ENCODE results near the gene LENG9. TPM values are rescaled to one million over a fixed set of nuclear protein-coding genes. Genes with fewer than 3 reads are reported as not detected.
"Not testable (repeated sequence)": the region's sequence is repeated elsewhere in the genome, so short reads cannot be mapped to it uniquely, and the experiment has no call there.

The LENG9 gene
- total RNA-seq, 2 donors from 2014 or later: 4.4 to 6.0 TPM

- Mint-ChIP-seq H3K4me1 (peaks cover 17% of the 10 kb centered on the region), H3K27me3 (peaks cover 31% of the 10 kb centered on the region)
- H3K27ac Mint-ChIP-seq; H3K4me3 Mint-ChIP-seq; DNase-seq; H3K9me3 ChIP-seq (ENCODE audit: control insufficient read depth, low read length, poor library complexity, severe bottlenecking); H3K36me3 Mint-ChIP-seq (ENCODE audit: low read depth); ATAC-seq: not testable (repeated sequence)
Observed at GRCh38 chr19:54493056-54493455, 29.5 kb upstream of the LENG9 start.

GRCh38 chr19:54492568-54492967, 29.0 kb upstream of the LENG9 start:
- no peak for ATAC-seq
- no peaks in the 10 kb centered on the region for H3K9me3 ChIP-seq (ENCODE audit: control insufficient read depth, low read length, poor library complexity, severe bottlenecking)
- H3K4me3 Mint-ChIP-seq: no peak overlapping the region
- no peak for DNase-seq
- peaks cover 12% of the 10 kb centered on the region for H3K4me1 Mint-ChIP-seq
- no peaks in the 10 kb centered on the region for H3K36me3 Mint-ChIP-seq (ENCODE audit: low read depth)
- no peak overlapping the region for H3K27ac Mint-ChIP-seq
- H3K27me3 Mint-ChIP-seq: peaks cover 31% of the 10 kb centered on the region

GRCh38 chr19:54489766-54490165, 26.2 kb upstream of the LENG9 start:
- no peaks in the 10 kb centered on the region for H3K9me3 ChIP-seq (ENCODE audit: control insufficient read depth, low read length, poor library complexity, severe bottlenecking)
- H3K4me1 Mint-ChIP-seq: peaks cover 9% of the 10 kb centered on the region
- peaks cover 27% of the 10 kb centered on the region for H3K27me3 Mint-ChIP-seq
- no peak for DNase-seq
- no peak overlapping the region for H3K27ac Mint-ChIP-seq
- no peak for ATAC-seq
- no peaks in the 10 kb centered on the region for H3K36me3 Mint-ChIP-seq (ENCODE audit: low read depth)
- H3K4me3 Mint-ChIP-seq: no peak overlapping the region

- Mint-ChIP-seq H3K4me3 (no peak overlapping the region), H3K36me3 (ENCODE audit: low read depth) (no peaks in the 10 kb centered on the region)
Observed at GRCh38 chr19:54489341-54489740, 25.8 kb upstream of the LENG9 start.

GRCh38 chr19:54485851-54486250, 22.3 kb upstream of the LENG9 start:
- H3K36me3 Mint-ChIP-seq (ENCODE audit: low read depth): peaks cover 4% of the 10 kb centered on the region
- H3K27ac Mint-ChIP-seq: no peak overlapping the region
- ATAC-seq (no peak), DNase-seq (no peak)
- H3K9me3 ChIP-seq (ENCODE audit: control insufficient read depth, low read length, poor library complexity, severe bottlenecking): no peaks in the 10 kb centered on the region
- peaks cover 38% of the 10 kb centered on the region for H3K27me3 Mint-ChIP-seq
- peaks cover 15% of the 10 kb centered on the region for H3K4me1 Mint-ChIP-seq
- no peak overlapping the region for H3K4me3 Mint-ChIP-seq

More at GRCh38 chr19:54489341-54489740, 25.8 kb upstream of the LENG9 start:
- ATAC-seq: no peak
- Mint-ChIP-seq H3K27me3 (peaks cover 30% of the 10 kb centered on the region), H3K4me1 (peaks cover 9% of the 10 kb centered on the region), H3K27ac (no peak overlapping the region)
- H3K9me3 ChIP-seq (ENCODE audit: control insufficient read depth, low read length, poor library complexity, severe bottlenecking): no peaks in the 10 kb centered on the region
- no peak for DNase-seq

- no peaks in the 10 kb centered on the region for H3K9me3 ChIP-seq (ENCODE audit: control insufficient read depth, low read length, poor library complexity, severe bottlenecking)
- H3K36me3 Mint-ChIP-seq (ENCODE audit: low read depth): peaks cover 4% of the 10 kb centered on the region
- H3K4me3 Mint-ChIP-seq: no peak overlapping the region
- ATAC-seq (no peak), DNase-seq (no peak)
- peaks cover 41% of the 10 kb centered on the region for H3K27me3 Mint-ChIP-seq
- H3K27ac Mint-ChIP-seq: peak overlapping the region; percentile 24
- peaks cover 13% of the 10 kb centered on the region for H3K4me1 Mint-ChIP-seq
Observed at GRCh38 chr19:54484451-54484850, 20.9 kb upstream of the LENG9 start.

GRCh38 chr19:54482889-54483288, 19.3 kb upstream of the LENG9 start:
- Mint-ChIP-seq H3K27me3 (peaks cover 44% of the 10 kb centered on the region), H3K36me3 (ENCODE audit: low read depth) (peaks cover 4% of the 10 kb centered on the region), H3K27ac (no peak overlapping the region), H3K4me1 (peaks cover 12% of the 10 kb centered on the region), H3K4me3 (no peak overlapping the region)
- DNase-seq (no peak), ATAC-seq (no peak)
- H3K9me3 ChIP-seq (ENCODE audit: control insufficient read depth, low read length, poor library complexity, severe bottlenecking): no peaks in the 10 kb centered on the region

GRCh38 chr19:54481326-54481930, 17.9 kb upstream of the LENG9 start:
- Mint-ChIP-seq H3K27me3 (peaks cover 50% of the 10 kb centered on the region), H3K27ac (no peak overlapping the region), H3K36me3 (ENCODE audit: low read depth) (peaks cover 4% of the 10 kb centered on the region), H3K4me3 (no peak overlapping the region), H3K4me1 (peaks cover 14% of the 10 kb centered on the region)
- no peaks in the 10 kb centered on the region for H3K9me3 ChIP-seq (ENCODE audit: control insufficient read depth, low read length, poor library complexity, severe bottlenecking)
- ATAC-seq: peak; percentile 54
- peak in 1 of 3 donors; percentile 34 for DNase-seq

GRCh38 chr19:54480051-54480450, 16.5 kb upstream of the LENG9 start:
- peaks cover 4% of the 10 kb centered on the region for H3K36me3 Mint-ChIP-seq (ENCODE audit: low read depth)
- H3K4me3 Mint-ChIP-seq: no peak overlapping the region
- peaks cover 39% of the 10 kb centered on the region for H3K27me3 Mint-ChIP-seq
- ATAC-seq: no peak
- no peak overlapping the region for H3K27ac Mint-ChIP-seq
- H3K4me1 Mint-ChIP-seq: peaks cover 14% of the 10 kb centered on the region
- DNase-seq: no peak
- H3K9me3 ChIP-seq (ENCODE audit: control insufficient read depth, low read length, poor library complexity, severe bottlenecking): no peaks in the 10 kb centered on the region

- Mint-ChIP-seq H3K27ac (no peak overlapping the region), H3K27me3 (peaks cover 30% of the 10 kb centered on the region), H3K4me1 (peaks cover 14% of the 10 kb centered on the region), H3K36me3 (ENCODE audit: low read depth) (peaks cover 2% of the 10 kb centered on the region), H3K4me3 (no peak overlapping the region)
- H3K9me3 ChIP-seq (ENCODE audit: control insufficient read depth, low read length, poor library complexity, severe bottlenecking): no peaks in the 10 kb centered on the region
- DNase-seq (no peak), ATAC-seq (peak; percentile 41)
Observed at GRCh38 chr19:54478677-54479266, 15.2 kb upstream of the LENG9 start.

- ATAC-seq (no peak), DNase-seq (no peak)
- no peaks in the 10 kb centered on the region for H3K9me3 ChIP-seq (ENCODE audit: control insufficient read depth, low read length, poor library complexity, severe bottlenecking)
- Mint-ChIP-seq H3K36me3 (ENCODE audit: low read depth) (peaks cover 2% of the 10 kb centered on the region), H3K27me3 (peaks cover 37% of the 10 kb centered on the region), H3K4me3 (no peak overlapping the region), H3K4me1 (peaks cover 17% of the 10 kb centered on the region), H3K27ac (no peak overlapping the region)
Observed at GRCh38 chr19:54477650-54478049, 14.1 kb upstream of the LENG9 start.

- ATAC-seq (no peak), DNase-seq (no peak)
- Mint-ChIP-seq H3K27ac (no peak overlapping the region), H3K27me3 (peaks cover 31% of the 10 kb centered on the region), H3K4me1 (peaks cover 15% of the 10 kb centered on the region), H3K4me3 (no peak overlapping the region), H3K36me3 (ENCODE audit: low read depth) (no peaks in the 10 kb centered on the region)
- no peaks in the 10 kb centered on the region for H3K9me3 ChIP-seq (ENCODE audit: control insufficient read depth, low read length, poor library complexity, severe bottlenecking)
Observed at GRCh38 chr19:54475706-54476105, 12.1 kb upstream of the LENG9 start.

GRCh38 chr19:54473892-54474372, 10.4 kb upstream of the LENG9 start:
- H3K36me3 Mint-ChIP-seq (ENCODE audit: low read depth): no peaks in the 10 kb centered on the region
- H3K9me3 ChIP-seq (ENCODE audit: control insufficient read depth, low read length, poor library complexity, severe bottlenecking): no peaks in the 10 kb centered on the region
- no peak for DNase-seq
- H3K4me3 Mint-ChIP-seq: no peak overlapping the region
- peaks cover 25% of the 10 kb centered on the region for H3K4me1 Mint-ChIP-seq
- peaks cover 45% of the 10 kb centered on the region for H3K27me3 Mint-ChIP-seq
- H3K27ac Mint-ChIP-seq: no peak overlapping the region
- no peak for ATAC-seq

Measured in T-helper 17 cell (primary cell).